ENCODE results near the gene IQSEC1.

IQSEC1 gene

GRCh38 chr3:12963922-12964701, 109.1 kb downstream of the IQSEC1 start:
- DNase-seq = no peak

- no peak for DNase-seq
Measured at GRCh38 chr3:12963231-12963896, 109.9 kb downstream of the IQSEC1 start.

- DNase-seq = no peak
Measured at GRCh38 chr3:12962292-12962691, 110.9 kb downstream of the IQSEC1 start.

- DNase-seq = no peak
Measured at GRCh38 chr3:12961697-12962036, 111.6 kb downstream of the IQSEC1 start.

GRCh38 chr3:12961007-12961696, 112.1 kb downstream of the IQSEC1 start:
- DNase-seq = no peak

- DNase-seq = no peak
Measured at GRCh38 chr3:12960497-12960896, 112.7 kb downstream of the IQSEC1 start.

GRCh38 chr3:12959838-12960378, 113.3 kb downstream of the IQSEC1 start:
- DNase-seq = no peak

- DNase-seq = no peak
Measured at GRCh38 chr3:12959410-12959809, 113.8 kb downstream of the IQSEC1 start.

GRCh38 chr3:12957824-12958792, 115.1 kb downstream of the IQSEC1 start:
- DNase-seq = no peak

GRCh38 chr3:12957339-12957738, 115.9 kb downstream of the IQSEC1 start:
- no peak for DNase-seq

GRCh38 chr3:12956316-12956660, 116.9 kb downstream of the IQSEC1 start:
- no peak for DNase-seq

GRCh38 chr3:12955651-12956315, 117.4 kb downstream of the IQSEC1 start:
- no peak for DNase-seq

- DNase-seq = peak; percentile 63
Measured at GRCh38 chr3:12954891-12955650, 118.2 kb downstream of the IQSEC1 start.

- no peak for DNase-seq
Measured at GRCh38 chr3:12954180-12954579, 119.0 kb downstream of the IQSEC1 start.

GRCh38 chr3:12953201-12953995, 119.8 kb downstream of the IQSEC1 start:
- DNase-seq = no peak

- no peak for DNase-seq
Measured at GRCh38 chr3:12952343-12953200, 120.7 kb downstream of the IQSEC1 start.

GRCh38 chr3:12948891-12949711, 124.1 kb downstream of the IQSEC1 start:
- peak; percentile 69 for DNase-seq

- no peak for DNase-seq
Measured at GRCh38 chr3:12948371-12948770, 124.9 kb downstream of the IQSEC1 start.

Data from activated CD8-positive, alpha-beta memory T cell treated with anti-CD3 and anti-CD28 coated beads, Interleukin-2, amount 50 U/mL, for 48 hours (primary cell).